ENCODE measurements around the gene PGGHG. TPM values are rescaled to one million over a fixed set of nuclear protein-coding genes. Genes with fewer than 3 reads are reported as not detected.
A peak's percentile ranks its signal among the peaks of the same experiment; 100 is the strongest.
"Not testable (repeated sequence)": the region's sequence is repeated elsewhere in the genome, so short reads cannot be mapped to it uniquely, and the experiment has no call there.

The PGGHG gene
- total RNA-seq, 1 donor from 2014 or later: 20.5 TPM

DNA sequence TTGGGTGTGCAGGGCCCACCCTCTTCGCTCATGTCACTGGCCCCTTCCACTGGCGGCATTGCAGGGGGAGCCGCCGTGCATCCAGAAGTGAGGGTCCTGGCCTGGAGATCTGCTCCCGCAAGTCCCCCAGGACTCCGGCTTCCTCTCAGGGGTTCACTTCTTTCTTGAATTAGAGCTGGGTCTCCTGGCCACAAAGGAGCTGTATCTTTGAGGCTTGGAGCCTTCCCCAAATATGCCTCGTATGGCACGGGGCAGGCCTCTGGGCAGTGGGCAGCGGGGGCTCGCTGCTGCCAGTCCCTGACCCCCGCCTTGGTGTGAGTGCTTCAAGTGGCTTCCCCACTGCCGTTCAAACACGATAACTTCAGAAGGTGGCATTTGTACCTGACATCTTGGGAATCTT, 39.1 kb downstream of the PGGHG start:
- H3K36me3 Mint-ChIP-seq: peaks cover 4% of the 10 kb centered on the region
- Histone ChIP-seq H4K20me1 (ENCODE audit: low read depth) (no peaks in the 10 kb centered on the region), H3K9ac (no peak overlapping the region), H3K4me2 (no peak overlapping the region), H3K4me3 (no peak overlapping the region), H3K27ac (no peak overlapping the region), H3F3A (ENCODE audit: low read depth) (peaks cover 9% of the 10 kb centered on the region), H3K27me3 (no peaks in the 10 kb centered on the region), H3K79me2 (ENCODE audit: low read depth) (no peaks in the 10 kb centered on the region), H3K36me3 (no peaks in the 10 kb centered on the region), H2AFZ (replicated peaks) (no peak overlapping the region), H3K9me3 (ENCODE audit: low read depth) (no peaks in the 10 kb centered on the region), H3K4me1 (peaks cover 10% of the 10 kb centered on the region)
- peaks cover 7% of the 10 kb centered on the region for H3K27me3 Mint-ChIP-seq (ENCODE audit: insufficient read depth, low read depth)
- peaks cover 47% of the 10 kb centered on the region for H3K4me1 Mint-ChIP-seq
- DNase-seq (ENCODE audit: low spot score): no peak
- peaks cover 23% of the 10 kb centered on the region for H3K9me3 Mint-ChIP-seq
- H3K27ac Mint-ChIP-seq: no peak overlapping the region
- H3K4me3 Mint-ChIP-seq: no peak overlapping the region
- TF ChIP-seq EZH2phosphoT487 (IDR thresholded peaks at IDR 0.05) (no peak), EZH2 (IDR thresholded peaks at IDR 0.05) (no peak)
- TF ChIP-seq, protein P1, sequence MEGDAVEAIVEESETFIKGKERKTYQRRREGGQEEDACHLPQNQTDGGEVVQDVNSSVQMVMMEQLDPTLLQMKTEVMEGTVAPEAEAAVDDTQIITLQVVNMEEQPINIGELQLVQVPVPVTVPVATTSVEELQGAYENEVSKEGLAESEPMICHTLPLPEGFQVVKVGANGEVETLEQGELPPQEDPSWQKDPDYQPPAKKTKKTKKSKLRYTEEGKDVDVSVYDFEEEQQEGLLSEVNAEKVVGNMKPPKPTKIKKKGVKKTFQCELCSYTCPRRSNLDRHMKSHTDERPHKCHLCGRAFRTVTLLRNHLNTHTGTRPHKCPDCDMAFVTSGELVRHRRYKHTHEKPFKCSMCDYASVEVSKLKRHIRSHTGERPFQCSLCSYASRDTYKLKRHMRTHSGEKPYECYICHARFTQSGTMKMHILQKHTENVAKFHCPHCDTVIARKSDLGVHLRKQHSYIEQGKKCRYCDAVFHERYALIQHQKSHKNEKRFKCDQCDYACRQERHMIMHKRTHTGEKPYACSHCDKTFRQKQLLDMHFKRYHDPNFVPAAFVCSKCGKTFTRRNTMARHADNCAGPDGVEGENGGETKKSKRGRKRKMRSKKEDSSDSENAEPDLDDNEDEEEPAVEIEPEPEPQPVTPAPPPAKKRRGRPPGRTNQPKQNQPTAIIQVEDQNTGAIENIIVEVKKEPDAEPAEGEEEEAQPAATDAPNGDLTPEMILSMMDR (IDR thresholded peaks at IDR 0.05): no peak

DNA sequence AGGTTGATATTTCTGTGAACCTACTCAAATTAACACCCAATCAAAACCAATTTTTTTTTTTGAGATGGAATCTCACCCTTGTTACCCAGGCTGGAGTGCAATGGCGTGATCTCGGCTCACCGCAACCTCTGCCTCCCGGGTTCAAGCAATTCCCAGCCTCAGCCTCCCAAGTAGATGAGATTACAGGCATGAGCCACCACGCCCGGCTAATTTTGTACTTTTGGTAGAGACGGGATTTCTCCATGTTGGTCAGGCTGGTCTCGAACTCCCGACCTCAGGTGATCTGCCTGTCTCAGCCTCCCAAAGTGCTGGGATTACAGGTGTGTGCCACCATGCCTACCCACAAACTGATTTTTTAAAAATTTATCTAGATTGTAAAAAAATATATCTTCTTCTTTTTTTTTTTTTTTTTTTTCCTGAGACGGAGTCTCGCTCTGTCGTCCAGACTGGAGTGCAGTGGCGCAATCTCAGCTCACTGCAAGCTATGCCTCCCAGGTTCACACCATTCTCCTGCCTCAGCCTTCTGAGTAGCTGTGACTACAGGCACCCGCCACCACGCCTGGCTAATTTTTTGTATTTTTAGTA, 39.7 kb downstream of the PGGHG start:
- H3K27me3 Mint-ChIP-seq (ENCODE audit: insufficient read depth, low read depth); H3K27ac Mint-ChIP-seq; DNase-seq (ENCODE audit: low spot score); H4K20me1 ChIP-seq (ENCODE audit: low read depth); H3K36me3 ChIP-seq; H3K4me3 Mint-ChIP-seq; H3K79me2 ChIP-seq (ENCODE audit: low read depth); H3K36me3 Mint-ChIP-seq; H3K9me3 ChIP-seq (ENCODE audit: low read depth); H3K4me3 ChIP-seq; H3K27ac ChIP-seq; H3K4me2 ChIP-seq; H3K9ac ChIP-seq; H2AFZ ChIP-seq (replicated peaks); H3K27me3 ChIP-seq: not testable (repeated sequence)
- peaks cover 13% of the 10 kb centered on the region for H3K4me1 ChIP-seq
- H3F3A ChIP-seq (ENCODE audit: low read depth): peaks cover 13% of the 10 kb centered on the region
- peaks cover 25% of the 10 kb centered on the region for H3K9me3 Mint-ChIP-seq
- H3K4me1 Mint-ChIP-seq: peaks cover 53% of the 10 kb centered on the region

DNA sequence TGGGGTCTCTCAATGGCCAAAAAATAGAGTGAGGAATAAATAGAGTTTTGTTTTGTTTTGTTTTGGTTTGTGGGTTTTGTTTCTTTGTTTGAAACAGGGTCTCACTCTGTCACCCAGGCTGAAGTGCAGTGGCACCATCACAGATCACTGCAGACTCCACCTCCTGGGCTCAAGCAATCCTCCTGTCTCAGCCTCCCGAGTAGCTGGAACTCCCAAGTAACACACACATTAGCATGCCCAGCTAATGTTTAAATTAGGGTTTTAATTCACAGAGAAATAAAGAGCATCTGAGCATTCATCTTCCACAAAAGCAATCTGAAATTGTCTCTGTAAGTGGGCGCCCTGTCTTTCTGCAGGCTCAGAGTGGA, 40.9 kb downstream of the PGGHG start:
- H3K4me1 ChIP-seq: peaks cover 18% of the 10 kb centered on the region
- peaks cover 11% of the 10 kb centered on the region for H3K27me3 Mint-ChIP-seq (ENCODE audit: insufficient read depth, low read depth)
- peaks cover 4% of the 10 kb centered on the region for H3K36me3 Mint-ChIP-seq
- no peak overlapping the region for H3K9ac ChIP-seq
- no peaks in the 10 kb centered on the region for H3K79me2 ChIP-seq (ENCODE audit: low read depth)
- TF ChIP-seq, protein P1 (IDR thresholded peaks at IDR 0.05): no peak
- TF ChIP-seq EZH2phosphoT487 (IDR thresholded peaks at IDR 0.05): no peak
- TF ChIP-seq EZH2 (IDR thresholded peaks at IDR 0.05): no peak
- H3F3A ChIP-seq (ENCODE audit: low read depth): peaks cover 16% of the 10 kb centered on the region
- H4K20me1 ChIP-seq (ENCODE audit: low read depth): no peaks in the 10 kb centered on the region
- H3K27ac ChIP-seq: no peak overlapping the region
- no peak for DNase-seq (ENCODE audit: low spot score)
- H3K4me2 ChIP-seq: no peak overlapping the region
- H3K4me1 Mint-ChIP-seq: peaks cover 56% of the 10 kb centered on the region
- no peak overlapping the region for H3K4me3 ChIP-seq
- H3K4me3 Mint-ChIP-seq: no peak overlapping the region
- H3K27me3 ChIP-seq: no peaks in the 10 kb centered on the region
- peaks cover 25% of the 10 kb centered on the region for H3K9me3 Mint-ChIP-seq
- no peaks in the 10 kb centered on the region for H3K36me3 ChIP-seq
- H2AFZ ChIP-seq (replicated peaks): no peak overlapping the region
- H3K9me3 ChIP-seq (ENCODE audit: low read depth): no peaks in the 10 kb centered on the region
- H3K27ac Mint-ChIP-seq: peak overlapping the region; percentile 60

DNA sequence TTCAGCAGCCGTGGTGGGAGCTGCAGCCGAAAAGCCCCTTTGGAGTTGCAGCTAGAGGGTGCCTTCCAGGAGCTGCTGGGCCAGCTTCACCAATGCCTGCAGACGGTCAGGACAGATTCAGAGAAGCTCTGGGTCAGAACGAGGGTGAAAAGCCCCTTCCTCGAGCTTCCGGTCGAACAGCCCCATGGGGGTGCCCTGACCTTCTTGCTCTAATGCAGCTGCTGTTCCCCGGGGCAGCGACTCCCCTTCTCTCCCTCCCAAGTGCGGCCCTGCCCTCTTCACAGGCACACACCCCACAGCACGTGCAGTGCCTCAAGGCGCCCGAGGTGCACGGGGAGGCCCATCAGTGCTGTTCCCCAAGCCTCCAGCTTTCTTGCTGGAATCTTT, 41.4 kb downstream of the PGGHG start:
- peaks cover 56% of the 10 kb centered on the region for H3K4me1 Mint-ChIP-seq
- H3K27ac Mint-ChIP-seq: peak overlapping the region; percentile 60
- H2AFZ ChIP-seq (replicated peaks): no peak overlapping the region
- no peak overlapping the region for H3K4me3 Mint-ChIP-seq
- no peak overlapping the region for H3K27ac ChIP-seq
- no peaks in the 10 kb centered on the region for H3K27me3 ChIP-seq
- no peaks in the 10 kb centered on the region for H3K79me2 ChIP-seq (ENCODE audit: low read depth)
- H3K36me3 ChIP-seq: no peaks in the 10 kb centered on the region
- no peaks in the 10 kb centered on the region for H3K9me3 ChIP-seq (ENCODE audit: low read depth)
- no peak overlapping the region for H3K4me2 ChIP-seq
- no peak overlapping the region for H3K9ac ChIP-seq
- H3K9me3 Mint-ChIP-seq: peaks cover 25% of the 10 kb centered on the region
- peaks cover 18% of the 10 kb centered on the region for H3F3A ChIP-seq (ENCODE audit: low read depth)
- no peak overlapping the region for H3K4me3 ChIP-seq
- TF ChIP-seq EZH2phosphoT487 (IDR thresholded peaks at IDR 0.05) (no peak), EZH2 (IDR thresholded peaks at IDR 0.05) (no peak)
- TF ChIP-seq, protein P1 (IDR thresholded peaks at IDR 0.05): no peak
- no peaks in the 10 kb centered on the region for H4K20me1 ChIP-seq (ENCODE audit: low read depth)
- DNase-seq (ENCODE audit: low spot score): no peak
- peaks cover 21% of the 10 kb centered on the region for H3K4me1 ChIP-seq
- peaks cover 11% of the 10 kb centered on the region for H3K27me3 Mint-ChIP-seq (ENCODE audit: insufficient read depth, low read depth)
- H3K36me3 Mint-ChIP-seq: peaks cover 4% of the 10 kb centered on the region
